HuH-7.5 (cell line): ENCODE measurements around the gene XRN1.

Experiments
- DNase-seq: peaks from one replicate; pipeline ENCODE4 v3.0.0; 2011; ENCODE audit warnings: low spot score

The XRN1 gene

DNA sequence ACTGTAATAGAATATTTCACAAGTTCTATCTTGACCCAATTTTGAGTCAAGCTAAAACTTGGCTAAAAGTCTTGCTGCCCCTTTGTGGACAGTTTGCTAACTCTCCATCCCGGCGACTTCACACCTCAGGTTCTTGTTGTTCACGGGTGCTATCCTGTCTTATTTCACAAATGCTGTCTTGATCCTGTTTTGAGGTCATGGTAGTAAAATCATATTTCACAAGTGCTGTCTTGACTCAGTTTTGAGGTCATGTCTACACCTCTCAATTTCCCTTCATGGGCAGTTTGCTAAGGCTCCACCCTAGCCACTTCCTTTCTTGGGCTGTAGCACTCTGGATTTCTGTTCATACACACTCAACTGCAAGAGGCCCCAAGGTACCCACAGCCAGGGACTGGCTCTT, 177.4 kb downstream of the XRN1 start:
- no peak for DNase-seq

DNA sequence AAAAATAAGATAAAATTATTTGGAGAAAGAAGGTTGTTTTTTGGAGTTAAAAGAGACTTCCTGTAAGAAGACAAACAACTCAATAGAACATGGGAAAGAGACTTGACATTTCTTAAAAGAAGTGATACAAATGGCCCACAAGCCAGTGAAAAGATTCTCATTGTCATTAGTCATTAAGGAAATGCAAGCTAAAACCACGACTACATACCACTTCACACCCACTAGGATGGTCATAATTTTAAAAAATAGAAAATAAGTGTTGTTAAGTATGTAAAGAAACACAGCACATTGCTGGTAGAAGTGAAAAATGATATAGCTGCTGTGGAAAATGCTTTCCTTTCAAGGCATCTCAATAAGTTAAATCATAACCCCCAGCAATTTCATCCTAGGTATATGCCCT, 178.1 kb downstream of the XRN1 start:
- DNase-seq, result no peak

DNA sequence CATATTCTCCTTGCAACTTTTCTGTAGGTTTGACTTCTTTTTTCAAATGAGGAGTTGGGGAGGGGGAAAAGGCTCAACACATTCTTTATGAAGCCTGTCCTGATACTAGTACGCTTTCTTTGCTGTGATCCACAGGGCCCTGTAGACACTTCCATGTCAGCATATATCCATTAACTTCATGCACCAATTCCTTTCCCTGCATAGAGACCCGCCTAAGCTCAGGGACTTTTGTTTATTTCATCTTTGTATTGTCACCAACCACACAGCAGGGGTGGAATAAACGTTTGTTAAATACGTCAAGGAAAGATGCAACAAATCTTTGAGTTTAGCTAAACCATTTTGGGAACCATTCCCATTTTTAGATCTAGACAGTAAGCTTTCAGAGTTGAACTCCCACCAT, 179.4 kb downstream of the XRN1 start:
- DNase-seq, result no peak

DNA sequence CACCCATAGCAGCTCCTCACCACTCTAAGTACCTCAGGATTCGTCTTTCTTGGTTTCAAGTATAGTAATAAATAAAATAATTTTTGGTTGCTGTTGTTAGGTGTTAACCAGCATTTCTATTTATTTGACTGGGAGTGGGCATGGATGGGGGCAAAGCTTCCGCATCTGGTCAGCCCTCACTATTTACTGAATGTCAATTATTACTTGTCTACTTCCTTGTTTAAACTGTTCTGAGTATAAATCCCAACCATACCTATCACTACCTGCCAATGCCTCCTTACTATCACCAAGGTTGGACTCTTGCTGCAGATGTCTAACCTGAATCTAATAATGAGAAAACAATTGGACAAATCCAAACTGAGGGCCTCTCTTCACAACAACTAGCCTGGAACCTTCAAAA, 180.6 kb downstream of the XRN1 start:
- DNase-seq, result no peak

DNA sequence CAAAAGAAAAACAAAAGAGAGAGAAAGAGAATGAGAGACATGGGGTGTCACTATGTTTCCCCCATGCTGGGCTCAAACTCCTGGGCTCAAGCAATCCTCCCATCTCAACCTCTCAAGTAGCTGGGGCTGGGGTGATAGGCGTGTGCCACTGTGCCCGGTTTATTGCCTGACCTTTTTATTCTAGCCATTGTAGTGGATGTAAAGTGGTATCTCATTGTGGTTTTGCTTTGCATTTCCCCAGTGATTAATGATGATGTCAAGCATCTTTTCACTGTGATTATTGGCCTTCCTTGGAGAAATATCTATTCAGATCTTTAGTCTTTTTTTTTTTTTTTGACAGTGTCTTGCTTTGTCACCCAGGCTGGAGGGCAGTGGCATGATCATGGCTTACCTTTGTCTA, 184.7 kb downstream of the XRN1 start:
- no peak for DNase-seq

DNA sequence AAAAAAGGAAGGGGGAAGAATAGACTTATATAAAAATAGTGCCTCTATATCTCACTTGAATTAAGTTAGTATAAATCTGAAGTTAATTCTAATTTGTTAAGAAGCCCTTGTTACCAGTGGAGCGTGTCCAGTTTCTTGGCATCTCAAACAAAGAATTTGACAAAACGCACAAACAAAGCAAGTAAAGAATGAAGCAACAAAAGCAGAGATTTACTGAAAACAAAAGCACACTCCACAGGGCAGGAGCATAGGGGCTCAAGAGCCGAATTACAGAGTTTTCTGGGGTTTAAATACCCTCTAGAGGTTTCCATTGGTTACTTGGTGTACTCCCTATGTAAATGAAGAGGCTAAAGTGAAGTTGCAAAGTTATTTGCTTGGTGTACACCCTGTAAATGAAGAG, 188.5 kb downstream of the XRN1 start:
- DNase-seq, result no peak

DNA sequence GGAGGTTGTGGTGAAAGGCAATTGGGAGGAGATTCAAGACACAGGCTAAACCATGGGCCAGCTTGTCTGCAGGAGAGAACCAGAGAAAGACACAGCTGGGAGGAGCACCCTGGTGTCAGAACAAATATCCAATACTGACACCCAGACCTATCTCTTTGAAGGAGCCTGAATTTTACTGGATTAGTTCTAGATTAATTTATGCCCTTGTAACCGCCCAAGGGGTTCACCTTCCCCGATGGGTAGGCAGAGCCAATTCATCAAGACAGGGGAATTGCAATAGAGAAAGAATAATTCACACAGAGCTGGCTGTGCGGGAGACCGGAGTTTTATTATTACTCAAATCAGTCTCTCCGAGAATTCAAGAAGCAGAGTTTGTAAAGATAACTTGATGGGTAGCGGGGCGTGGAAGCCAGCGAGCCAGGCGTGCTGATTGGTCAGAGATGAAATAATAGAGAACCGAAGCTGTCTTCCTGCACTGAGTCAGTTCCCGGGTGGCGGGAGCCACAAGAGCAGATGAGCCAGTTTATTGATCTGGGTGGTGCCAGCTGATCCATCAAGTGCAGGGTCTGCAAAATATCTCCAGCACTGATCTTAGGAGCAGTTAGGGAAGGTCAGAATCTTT, 191.0 kb downstream of the XRN1 start:
- DNase-seq, result no peak
